Ectodermal cell (in vitro differentiated cells): ENCODE data around the gene DGKD.

Experiments used
- H3K27ac ChIP-seq: 2 replicates; pipeline ENCODE4 v1.7.0; 2013; ENCODE audit warnings: mild to moderate bottlenecking, low read depth, low read length; ENCODE audit not compliant: insufficient read depth, poor library complexity, severe bottlenecking
- H3K27me3 ChIP-seq: 2 replicates; pipeline ENCODE4 v1.7.0; 2013; ENCODE audit warnings: mild to moderate bottlenecking, low read length; ENCODE audit not compliant: insufficient read depth, control insufficient read depth, poor library complexity, severe bottlenecking
- H3K36me3 ChIP-seq: one replicate; pipeline ENCODE4 v1.7.0; 2013; ENCODE audit warnings: low read length; ENCODE audit not compliant: control insufficient read depth, insufficient read depth
- H3K4me1 ChIP-seq: one replicate; pipeline ENCODE4 v1.7.0; 2013; ENCODE audit warnings: low read length; ENCODE audit not compliant: control insufficient read depth, insufficient read depth
- H3K4me3 ChIP-seq: 2 replicates; pipeline ENCODE4 v1.7.0; 2013; ENCODE audit warnings: low read depth, low read length, control low read depth; ENCODE audit not compliant: insufficient read depth
- H3K9me3 ChIP-seq: 2 replicates; pipeline ENCODE4 v1.7.0; 2013; ENCODE audit warnings: mild to moderate bottlenecking, low read length, moderate library complexity; ENCODE audit not compliant: control insufficient read depth
- whole genome bisulfite sequencing, 2 experiments: methylation state at CpG; one replicate each; pipeline ENCODE4 v1.1.7; 2013; ENCODE audit warnings: missing lambda C conversion rate in 2 of 2; 5-methylcytosine and 5-hydroxymethylcytosine counted together

Gene DGKD

DNA sequence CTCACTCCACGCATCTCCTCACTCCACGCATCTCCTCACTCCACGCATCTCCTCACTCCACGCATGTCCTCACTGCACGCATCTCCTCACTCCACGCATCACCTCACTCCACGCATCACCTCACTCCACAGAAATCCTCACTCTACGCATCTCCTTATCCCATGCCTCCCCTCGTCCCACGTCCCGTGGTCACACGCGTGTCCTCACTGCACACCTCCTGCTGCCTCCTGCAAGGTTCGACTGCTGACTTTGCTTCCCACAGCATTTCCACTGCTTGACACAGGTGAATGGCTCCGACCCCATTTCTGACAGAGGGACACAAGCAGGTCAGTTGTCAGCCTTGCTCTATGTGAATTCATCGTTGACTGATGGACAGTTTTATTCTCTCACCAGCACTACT is 109.3 kb downstream of the DGKD start:
- Histone ChIP-seq H3K9me3 (no peaks in the 10 kb centered on the region), H3K36me3 (no peaks in the 10 kb centered on the region), H3K4me3 (no peak overlapping the region), H3K4me1 (no peaks in the 10 kb centered on the region), H3K27me3 (no peaks in the 10 kb centered on the region), H3K27ac (no peak overlapping the region)
- WGBS, 2 experiments: 90% methylated on average over 16 of the region's 16 CpGs

DNA sequence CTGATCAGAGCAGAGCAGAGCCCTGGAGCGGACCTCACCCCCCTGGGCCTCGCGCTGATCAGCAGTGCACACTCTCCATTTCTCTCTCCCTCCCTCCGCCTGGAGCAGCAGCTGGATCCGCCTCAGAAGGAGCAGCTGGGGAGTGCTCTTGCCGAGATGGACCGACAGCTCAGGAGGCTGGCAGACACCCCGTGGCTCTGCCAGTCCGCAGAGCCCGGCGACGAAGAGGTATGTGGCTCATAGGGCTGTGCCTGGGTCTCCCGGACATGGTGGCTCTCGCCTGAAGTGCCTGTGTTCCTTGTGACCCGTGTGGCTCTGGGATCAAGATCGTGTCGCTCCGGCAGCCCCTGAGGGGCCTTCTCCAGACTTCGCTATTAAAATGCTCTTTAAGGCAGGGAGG is 109.8 kb downstream of the DGKD start:
- WGBS, 2 experiments: 93 to 94% methylated on average over 19 of the region's 19 CpGs
- H3K4me1 ChIP-seq: no peaks in the 10 kb centered on the region
- no peaks in the 10 kb centered on the region for H3K9me3 ChIP-seq
- H3K27ac ChIP-seq: no peak overlapping the region
- no peak overlapping the region for H3K4me3 ChIP-seq
- H3K27me3 ChIP-seq: no peaks in the 10 kb centered on the region
- H3K36me3 ChIP-seq: no peaks in the 10 kb centered on the region

DNA sequence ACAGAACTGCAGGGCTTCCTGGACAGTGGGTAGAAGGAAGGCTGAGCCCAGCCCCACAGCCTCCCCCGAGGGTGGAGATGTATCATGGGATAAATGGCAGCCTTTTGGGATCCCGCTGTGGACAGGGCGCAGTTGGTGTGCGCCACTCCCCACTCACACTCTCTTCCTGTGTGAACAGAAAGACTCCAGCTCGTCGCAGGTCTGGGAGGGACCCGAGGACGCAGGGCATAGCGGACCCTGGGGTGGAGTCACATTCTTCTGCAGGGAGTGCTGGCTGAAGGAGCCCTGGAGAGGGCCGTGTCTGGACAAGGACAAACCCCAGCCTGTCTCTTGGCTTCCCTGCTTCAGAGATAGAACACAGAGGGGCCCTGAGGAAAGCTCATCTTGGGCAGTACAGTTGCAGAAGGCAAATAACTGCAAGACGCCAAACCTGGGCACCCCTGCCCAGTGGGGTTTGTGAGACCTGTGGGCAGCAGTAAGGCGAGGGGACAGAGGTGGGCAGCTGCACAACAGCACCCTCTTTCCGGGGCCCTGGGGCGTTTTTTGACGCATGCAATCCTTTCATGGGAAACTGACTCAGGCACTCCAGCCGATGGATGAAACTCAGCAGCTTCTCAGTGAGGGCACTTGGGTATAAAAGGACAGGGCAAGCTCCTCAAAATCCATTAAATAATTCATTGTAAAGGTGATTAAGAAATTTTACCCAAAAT is 110.4 kb downstream of the DGKD start:
- H3K4me3 ChIP-seq: no peak overlapping the region
- H3K27me3 ChIP-seq: no peaks in the 10 kb centered on the region
- 94 to 95% methylated on average over 16 of the region's 16 CpGs for WGBS, 2 experiments
- H3K36me3 ChIP-seq: no peaks in the 10 kb centered on the region
- H3K27ac ChIP-seq: no peak overlapping the region
- no peaks in the 10 kb centered on the region for H3K9me3 ChIP-seq
- H3K4me1 ChIP-seq: no peaks in the 10 kb centered on the region

DNA sequence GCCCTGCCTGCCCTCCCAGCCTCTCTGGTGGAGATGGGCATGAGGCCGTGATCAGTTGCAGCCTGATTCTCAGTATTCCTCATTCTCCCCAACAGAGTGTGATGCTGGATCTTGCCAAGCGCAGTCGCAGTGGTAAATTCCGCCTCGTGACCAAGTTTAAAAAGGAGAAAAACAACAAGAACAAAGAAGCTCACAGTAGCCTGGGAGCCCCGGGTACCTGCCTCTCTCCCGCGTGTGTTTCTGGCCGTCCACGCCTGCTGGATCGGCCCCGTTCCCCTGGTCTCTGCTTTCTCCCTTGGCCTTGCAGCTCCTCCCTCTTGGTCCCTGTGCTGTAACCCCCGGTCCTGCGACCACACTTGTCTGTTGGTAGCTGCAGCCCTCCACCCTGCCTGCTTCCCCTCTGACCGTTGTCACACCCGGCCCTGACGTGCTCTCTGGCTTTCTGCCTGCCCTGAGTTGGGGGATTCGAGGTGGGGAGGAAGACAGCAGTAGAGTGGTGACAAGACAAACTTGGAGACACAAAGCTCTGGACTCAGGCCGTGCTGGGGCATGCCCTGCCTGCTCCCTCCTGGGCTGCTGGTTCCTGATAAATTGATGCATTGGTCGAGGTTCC is 112.8 kb downstream of the DGKD start:
- no peak overlapping the region for H3K27ac ChIP-seq
- no peaks in the 10 kb centered on the region for H3K36me3 ChIP-seq
- H3K27me3 ChIP-seq: no peaks in the 10 kb centered on the region
- H3K9me3 ChIP-seq: no peaks in the 10 kb centered on the region
- WGBS, 2 experiments: 94 to 96% methylated on average over 20 of the region's 20 CpGs
- H3K4me1 ChIP-seq: no peaks in the 10 kb centered on the region
- H3K4me3 ChIP-seq: no peak overlapping the region

DNA sequence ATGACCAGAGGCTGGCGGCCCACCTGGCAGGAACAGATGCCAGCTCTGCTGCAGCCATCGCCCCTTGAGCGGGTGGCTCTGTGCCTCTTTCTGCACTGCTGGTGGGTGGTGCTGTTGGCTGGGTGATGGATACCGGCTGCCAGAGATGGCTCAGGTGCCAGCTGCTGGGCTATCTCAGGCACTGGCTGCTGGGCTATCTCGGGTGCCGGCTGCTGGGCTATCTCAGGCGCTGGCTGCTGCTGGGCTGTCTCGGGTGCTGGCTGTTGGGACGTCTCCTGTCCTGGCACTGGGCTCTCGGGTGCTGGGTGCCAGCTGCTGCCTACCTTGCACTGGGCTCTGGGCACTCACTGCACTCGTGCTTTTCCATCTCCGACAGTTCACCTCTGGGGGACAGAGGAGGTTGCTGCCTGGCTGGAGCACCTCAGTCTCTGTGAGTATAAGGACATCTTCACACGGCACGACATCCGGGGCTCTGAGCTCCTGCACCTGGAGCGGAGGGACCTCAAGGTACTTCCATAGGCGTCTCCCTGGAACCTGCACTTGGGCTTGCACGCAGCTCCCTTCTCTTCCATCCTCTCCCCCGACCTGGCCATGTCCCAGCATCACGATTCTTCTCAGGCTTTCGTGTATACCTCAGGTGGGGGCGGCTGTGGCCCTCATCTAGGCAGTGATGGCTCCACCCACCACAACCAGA is 113.9 kb downstream of the DGKD start:
- Histone ChIP-seq H3K27me3 (no peaks in the 10 kb centered on the region), H3K4me3 (no peak overlapping the region), H3K9me3 (no peaks in the 10 kb centered on the region), H3K4me1 (no peaks in the 10 kb centered on the region), H3K27ac (no peak overlapping the region), H3K36me3 (no peaks in the 10 kb centered on the region)
- WGBS, 2 experiments: 94 to 95% methylated on average over 22 of the region's 22 CpGs

DNA sequence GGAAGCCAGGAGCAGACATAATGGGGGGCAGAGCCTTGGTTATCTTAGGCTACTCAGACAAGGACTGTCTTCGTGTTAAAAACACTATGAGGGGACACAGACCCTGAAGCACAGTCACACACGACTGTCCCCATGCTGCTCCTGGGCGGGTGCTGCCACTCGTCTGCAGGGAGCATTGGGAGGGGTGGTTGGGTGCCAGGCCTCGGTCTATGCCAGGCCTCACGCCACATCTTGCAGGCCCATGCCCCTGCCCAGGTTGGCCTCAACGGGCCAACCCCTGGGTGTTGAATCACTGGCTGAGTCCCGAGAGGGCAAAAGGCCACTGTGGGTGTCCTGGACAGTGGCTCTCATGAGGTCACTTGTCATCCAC is 114.4 kb downstream of the DGKD start:
- Histone ChIP-seq H3K4me1 (no peaks in the 10 kb centered on the region), H3K27me3 (no peaks in the 10 kb centered on the region), H3K9me3 (no peaks in the 10 kb centered on the region), H3K27ac (no peak overlapping the region), H3K4me3 (no peak overlapping the region), H3K36me3 (no peaks in the 10 kb centered on the region)
- 95% methylated on average over 8 of the region's 8 CpGs for WGBS, 2 experiments

DNA sequence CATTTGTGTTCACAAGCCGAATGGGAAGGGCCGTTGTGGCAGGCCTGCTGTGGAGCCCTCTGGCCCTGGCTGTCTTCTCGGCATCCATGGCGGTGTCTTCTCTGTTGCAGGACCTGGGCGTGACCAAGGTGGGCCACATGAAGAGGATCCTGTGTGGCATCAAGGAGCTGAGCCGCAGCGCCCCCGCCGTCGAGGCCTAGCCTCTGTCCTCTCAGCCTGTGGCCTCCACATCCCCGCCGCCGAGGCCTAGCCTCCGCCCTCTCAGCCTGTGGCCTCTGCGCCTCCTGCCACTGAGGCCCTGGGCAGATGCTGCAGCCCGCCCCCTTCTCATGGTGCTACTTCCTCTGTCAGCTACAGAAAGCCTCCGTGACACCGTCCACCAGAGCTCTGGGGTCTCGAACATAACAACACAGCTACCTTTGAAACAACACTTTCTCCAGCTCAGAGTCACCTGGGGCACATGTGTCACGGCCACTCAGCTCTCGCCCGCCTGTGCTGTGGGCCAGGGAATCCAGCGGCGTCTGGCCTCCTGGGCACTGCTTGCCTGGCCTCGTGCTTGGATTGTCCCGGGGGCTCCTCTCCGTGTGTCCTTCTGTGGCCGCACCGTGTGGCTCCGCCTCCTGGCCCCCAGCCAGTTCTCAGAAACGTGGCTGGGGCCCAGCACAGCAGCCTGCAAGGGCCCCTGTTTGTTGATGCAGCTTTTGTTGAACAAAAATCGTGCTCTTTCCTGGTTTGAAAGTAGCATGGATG is 115.1 kb downstream of the DGKD start:
- no peaks in the 10 kb centered on the region for H3K36me3 ChIP-seq
- no peak overlapping the region for H3K4me3 ChIP-seq
- H3K4me1 ChIP-seq: no peaks in the 10 kb centered on the region
- H3K27me3 ChIP-seq: no peaks in the 10 kb centered on the region
- no peak overlapping the region for H3K27ac ChIP-seq
- no peaks in the 10 kb centered on the region for H3K9me3 ChIP-seq
- WGBS, 2 experiments: 90 to 93% methylated on average over 32 of the region's 32 CpGs

DNA sequence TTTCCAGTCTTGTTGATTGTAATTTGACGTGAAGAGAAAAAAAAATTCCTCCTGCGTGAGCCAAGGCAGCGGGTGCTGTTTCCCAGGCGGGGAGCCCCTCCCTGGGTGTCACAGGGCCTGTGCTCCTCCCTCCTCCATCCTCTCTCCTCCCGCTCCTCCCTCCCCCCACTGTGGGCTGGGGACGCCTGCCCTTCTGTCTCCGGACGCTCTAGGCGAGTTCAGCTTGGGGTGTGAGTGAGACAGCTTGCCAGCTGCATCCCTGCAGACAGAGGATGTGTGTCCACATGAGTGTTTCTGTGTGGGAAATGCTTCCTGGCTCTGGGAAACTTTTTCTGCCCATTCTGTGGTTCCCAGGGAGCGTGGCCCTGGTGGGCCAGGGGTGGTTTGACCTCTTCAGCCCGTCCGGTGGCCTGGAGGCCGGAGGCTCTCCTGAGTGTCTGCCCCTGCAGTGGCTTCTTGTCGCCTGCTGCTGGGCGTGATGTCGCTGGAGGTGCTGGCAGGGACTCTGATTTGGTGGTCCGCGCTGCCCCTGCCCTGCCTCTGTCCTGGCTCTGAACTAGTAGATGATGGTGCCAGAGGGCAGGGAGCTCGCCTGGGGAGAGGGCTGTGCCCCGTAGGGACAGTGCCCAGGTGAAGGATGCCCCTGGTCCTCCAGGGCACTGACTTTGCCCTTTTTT is 115.9 kb downstream of the DGKD start:
- no peaks in the 10 kb centered on the region for H3K27me3 ChIP-seq
- H3K27ac ChIP-seq: no peak overlapping the region
- 89 to 90% methylated on average over 20 of the region's 20 CpGs for WGBS, 2 experiments

DNA sequence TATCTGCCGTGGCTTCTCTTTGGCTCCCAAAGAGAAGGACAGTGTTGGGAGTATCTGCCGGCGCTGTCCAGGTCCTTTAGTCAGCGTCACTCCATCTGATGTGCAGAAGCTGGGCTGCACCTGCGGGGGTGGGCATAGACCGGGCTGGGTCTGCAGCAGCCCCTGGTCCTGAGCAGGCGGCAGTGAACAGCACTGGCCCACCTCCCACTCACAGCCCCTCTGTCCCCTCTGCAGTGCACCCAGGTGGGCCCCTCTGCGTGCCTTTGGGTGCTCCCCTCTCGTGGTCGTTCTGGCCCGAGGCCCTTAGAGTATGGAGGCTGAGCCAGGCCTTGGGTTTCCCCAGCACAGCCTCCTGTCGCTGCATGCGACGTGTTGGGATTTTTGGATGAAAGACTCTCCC is 116.5 kb downstream of the DGKD start:
- H3K4me1 ChIP-seq: no peaks in the 10 kb centered on the region
- no peak overlapping the region for H3K27ac ChIP-seq
- no peaks in the 10 kb centered on the region for H3K9me3 ChIP-seq
- 95 to 96% methylated on average over 14 of the region's 14 CpGs for WGBS, 2 experiments
- H3K36me3 ChIP-seq: no peaks in the 10 kb centered on the region
- no peak overlapping the region for H3K4me3 ChIP-seq
- no peaks in the 10 kb centered on the region for H3K27me3 ChIP-seq

More for the DNA sequence above, 115.9 kb downstream of the DGKD start:
- Histone ChIP-seq H3K9me3 (no peaks in the 10 kb centered on the region), H3K36me3 (no peaks in the 10 kb centered on the region), H3K4me3 (no peak overlapping the region), H3K4me1 (no peaks in the 10 kb centered on the region)
